NCI-H2171 (cell line): Measurements from ENCODE around the gene TPRG1.

Source experiments
- DNase-seq: peaks from one replicate; lab custom pipeline; 2025; lab: John Stamatoyannopoulos, UW

TPRG1 gene

DNA sequence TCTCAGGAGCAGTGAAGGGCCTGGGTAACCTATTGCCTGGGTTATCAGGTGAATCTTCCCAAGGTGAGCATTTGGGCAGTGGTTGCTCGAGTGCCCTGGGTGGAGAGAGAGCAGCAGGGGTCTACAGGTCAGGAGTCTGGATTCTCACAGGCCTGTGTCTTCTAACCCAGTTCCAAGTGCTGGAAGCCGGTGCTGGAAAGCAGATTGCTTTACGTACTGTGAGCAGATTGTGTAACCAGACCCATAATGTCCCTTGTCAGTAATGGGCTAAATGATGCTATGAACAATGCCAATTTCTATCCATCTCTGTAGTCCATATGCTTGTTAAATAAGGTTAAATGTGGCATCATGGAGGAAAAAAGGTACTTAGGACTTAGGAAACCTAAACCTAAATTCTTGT is 106.5 kb downstream of the TPRG1 start:
- DNase-seq = no peak

DNA sequence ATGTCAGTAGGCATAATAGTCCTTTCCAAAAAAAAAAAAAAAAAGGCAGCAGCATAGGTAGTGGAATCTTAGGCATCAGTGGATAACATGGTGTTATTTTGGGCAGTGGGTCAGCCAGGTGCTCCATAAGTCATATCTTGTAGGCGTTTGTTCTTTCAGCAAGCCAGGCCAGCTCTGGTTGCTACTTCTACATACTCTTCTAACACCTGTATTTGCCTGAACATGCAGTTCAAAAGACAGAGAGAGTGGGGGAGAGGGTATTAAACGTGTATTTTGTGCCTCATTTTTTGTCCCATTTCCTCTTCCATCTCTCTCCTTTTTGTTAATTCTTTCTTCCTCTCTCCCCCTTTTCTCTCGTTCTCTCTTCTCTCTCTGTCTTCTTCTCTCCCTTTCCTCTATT is 110.4 kb downstream of the TPRG1 start:
- DNase-seq = no peak

DNA sequence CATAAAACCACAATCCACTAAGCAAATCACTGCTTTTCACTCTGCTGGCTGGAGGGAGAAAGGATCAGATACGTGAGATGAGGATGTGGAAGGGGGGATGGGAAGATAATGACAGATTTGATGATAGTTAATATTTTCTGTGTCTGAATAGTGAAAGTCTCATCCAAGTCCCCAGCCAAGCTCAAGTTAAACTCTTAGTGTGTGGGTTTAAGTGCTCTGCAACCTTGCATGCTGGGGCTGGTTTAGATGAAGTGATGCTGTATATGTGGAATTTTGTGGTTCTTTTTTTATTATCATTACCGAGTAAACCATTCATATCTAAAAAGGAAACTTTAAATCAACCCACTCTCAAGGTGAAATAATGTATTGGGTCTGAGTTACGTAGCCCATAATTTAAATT is 111.0 kb downstream of the TPRG1 start:
- DNase-seq = no peak

GRCh38 chr3:189286188-189286587 is 114.4 kb downstream of the TPRG1 start:
- no peak for DNase-seq

- DNase-seq = no peak
Measured at GRCh38 chr3:189286916-189287315, 115.1 kb downstream of the TPRG1 start.

GRCh38 chr3:189288348-189289235 is 116.8 kb downstream of the TPRG1 start:
- no peak for DNase-seq

- DNase-seq = no peak
Measured at GRCh38 chr3:189289251-189289650, 117.5 kb downstream of the TPRG1 start.

DNA sequence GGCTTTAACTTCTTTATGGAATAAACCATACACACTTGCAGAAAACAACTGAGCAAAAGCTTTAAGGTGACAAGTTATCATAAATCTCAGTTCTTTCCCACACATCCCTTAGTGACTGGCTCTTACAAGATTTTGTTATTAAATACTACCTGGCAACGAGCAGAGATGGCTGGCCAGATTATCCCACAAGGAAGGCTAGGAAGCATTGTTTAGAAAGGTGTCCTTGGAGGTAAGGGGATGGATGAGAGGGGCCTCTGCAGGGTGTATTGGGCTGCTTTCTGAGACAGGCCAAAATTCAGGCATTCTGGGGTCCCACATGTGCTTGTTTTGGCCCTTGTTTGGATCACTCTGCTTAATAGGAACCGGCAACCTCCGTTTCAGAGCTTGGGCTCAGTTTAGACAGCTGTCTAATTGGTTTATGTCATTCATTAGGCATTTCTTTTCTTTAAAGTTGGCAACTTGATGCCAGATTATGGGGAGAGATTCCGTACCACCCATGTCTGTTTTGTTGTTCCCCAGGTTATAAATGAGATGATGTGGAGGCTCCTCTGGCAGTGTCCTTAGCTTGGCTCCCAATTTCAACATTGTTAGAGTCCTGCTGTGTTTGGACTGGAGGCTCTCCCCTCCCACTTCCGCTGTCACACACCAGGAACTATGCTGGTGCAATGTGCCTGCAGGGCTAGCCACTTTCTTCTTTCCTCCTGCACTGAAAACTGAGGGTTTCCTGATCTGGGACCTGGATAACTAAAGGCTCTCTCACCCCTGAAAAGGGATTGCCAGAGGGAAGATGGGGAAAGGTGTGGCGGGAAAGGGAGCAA is 121.1 kb downstream of the TPRG1 start:
- DNase-seq = no peak

GRCh38 chr3:189294649-189295048 is 122.9 kb downstream of the TPRG1 start:
- no peak for DNase-seq

- DNase-seq = no peak
Measured at GRCh38 chr3:189295089-189295488, 123.3 kb downstream of the TPRG1 start.

GRCh38 chr3:189297932-189298331 is 126.2 kb downstream of the TPRG1 start:
- no peak for DNase-seq

DNA sequence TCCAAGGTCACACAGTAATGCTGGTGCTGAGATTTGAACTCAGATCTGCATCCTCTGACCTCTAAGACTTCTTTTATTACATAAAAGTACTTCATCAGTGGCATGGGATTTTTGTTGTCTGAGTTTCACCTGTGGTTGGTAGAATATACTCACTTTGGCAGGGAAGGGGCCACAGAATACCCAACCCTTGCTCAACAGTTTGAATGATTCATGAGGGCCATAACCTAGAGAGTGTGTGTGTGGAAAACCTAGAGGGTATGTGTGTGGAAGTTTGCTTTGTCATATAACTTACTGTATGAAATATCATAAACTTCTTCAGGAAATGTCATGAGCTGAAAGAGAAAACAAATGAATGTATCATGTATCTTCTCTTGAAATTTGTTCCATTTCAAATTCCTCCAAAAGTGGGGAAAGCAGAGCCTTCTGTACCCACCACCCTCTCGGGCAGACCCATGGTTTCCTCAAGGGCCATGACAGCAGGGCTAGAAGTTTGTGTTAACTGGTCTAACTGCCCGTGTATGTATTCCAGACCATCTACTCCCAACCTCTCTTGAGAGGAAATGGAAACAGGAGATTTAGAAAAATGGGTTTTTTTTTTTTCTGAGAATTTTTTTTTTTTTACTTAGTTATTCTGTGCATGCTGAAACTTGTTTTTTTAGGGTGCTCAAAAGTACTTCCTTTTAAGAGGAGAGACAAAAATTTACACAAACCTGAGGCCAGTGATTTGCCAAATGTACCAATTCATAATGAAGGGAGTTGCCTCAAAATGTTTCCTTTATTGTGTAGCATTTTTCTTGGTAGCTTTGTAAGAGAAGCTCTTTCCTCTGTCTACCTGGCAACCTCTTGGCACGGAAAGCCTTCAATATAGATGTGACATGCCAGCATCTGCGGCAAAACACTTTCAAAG is 127.0 kb downstream of the TPRG1 start:
- DNase-seq = no peak

DNA sequence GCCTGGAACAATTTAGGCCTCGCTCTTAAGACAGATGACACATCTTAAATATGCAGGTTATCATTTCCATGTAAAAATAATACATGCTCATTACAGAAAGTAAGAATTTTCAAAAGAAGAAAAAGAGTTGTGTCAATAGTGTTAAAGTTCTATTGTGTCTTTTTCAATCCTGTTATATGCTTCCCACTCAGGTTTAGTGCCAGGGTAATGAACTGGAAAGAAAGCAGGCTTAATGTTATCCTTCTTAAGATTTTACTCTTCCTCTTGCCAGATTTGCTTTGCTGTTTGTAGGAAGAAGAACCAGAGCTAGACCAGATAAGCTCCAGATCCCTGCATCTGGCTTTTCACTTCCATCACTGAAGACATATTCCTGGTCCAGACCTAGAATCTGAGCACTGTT is 128.6 kb downstream of the TPRG1 start:
- DNase-seq = no peak

- DNase-seq = no peak
Measured at GRCh38 chr3:189301479-189301878, 129.7 kb downstream of the TPRG1 start.

- DNase-seq = no peak
Measured at GRCh38 chr3:189303584-189303983, 131.8 kb downstream of the TPRG1 start.

- DNase-seq = peak; percentile 77
Measured at GRCh38 chr3:189304465-189305351, 132.9 kb downstream of the TPRG1 start.

- no peak for DNase-seq
Measured at GRCh38 chr3:189305412-189305811, 133.6 kb downstream of the TPRG1 start.

- no peak for DNase-seq
Measured at GRCh38 chr3:189307963-189308362, 136.2 kb downstream of the TPRG1 start.

GRCh38 chr3:189308608-189309007 is 136.8 kb downstream of the TPRG1 start:
- DNase-seq = no peak

GRCh38 chr3:189309400-189309975 is 137.7 kb downstream of the TPRG1 start:
- no peak for DNase-seq

GRCh38 chr3:189311521-189311920 is 139.8 kb downstream of the TPRG1 start:
- DNase-seq = peak; percentile 22
